Measurements from ENCODE around the gene RNF152.

The RNF152 gene

GRCh38 chr18:61766266-61766884 lies 126.4 kb downstream of the RNF152 start:
- TF ChIP-seq, protein P1, sequence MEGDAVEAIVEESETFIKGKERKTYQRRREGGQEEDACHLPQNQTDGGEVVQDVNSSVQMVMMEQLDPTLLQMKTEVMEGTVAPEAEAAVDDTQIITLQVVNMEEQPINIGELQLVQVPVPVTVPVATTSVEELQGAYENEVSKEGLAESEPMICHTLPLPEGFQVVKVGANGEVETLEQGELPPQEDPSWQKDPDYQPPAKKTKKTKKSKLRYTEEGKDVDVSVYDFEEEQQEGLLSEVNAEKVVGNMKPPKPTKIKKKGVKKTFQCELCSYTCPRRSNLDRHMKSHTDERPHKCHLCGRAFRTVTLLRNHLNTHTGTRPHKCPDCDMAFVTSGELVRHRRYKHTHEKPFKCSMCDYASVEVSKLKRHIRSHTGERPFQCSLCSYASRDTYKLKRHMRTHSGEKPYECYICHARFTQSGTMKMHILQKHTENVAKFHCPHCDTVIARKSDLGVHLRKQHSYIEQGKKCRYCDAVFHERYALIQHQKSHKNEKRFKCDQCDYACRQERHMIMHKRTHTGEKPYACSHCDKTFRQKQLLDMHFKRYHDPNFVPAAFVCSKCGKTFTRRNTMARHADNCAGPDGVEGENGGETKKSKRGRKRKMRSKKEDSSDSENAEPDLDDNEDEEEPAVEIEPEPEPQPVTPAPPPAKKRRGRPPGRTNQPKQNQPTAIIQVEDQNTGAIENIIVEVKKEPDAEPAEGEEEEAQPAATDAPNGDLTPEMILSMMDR (conservative IDR thresholded peaks at IDR 0.05; ENCODE audit: low read depth, low read length) = no peak
- no peak for DNase-seq (ENCODE audit: low read depth)
- no peak overlapping the region for H3K4me3 ChIP-seq (ENCODE audit: low read length)

DNA sequence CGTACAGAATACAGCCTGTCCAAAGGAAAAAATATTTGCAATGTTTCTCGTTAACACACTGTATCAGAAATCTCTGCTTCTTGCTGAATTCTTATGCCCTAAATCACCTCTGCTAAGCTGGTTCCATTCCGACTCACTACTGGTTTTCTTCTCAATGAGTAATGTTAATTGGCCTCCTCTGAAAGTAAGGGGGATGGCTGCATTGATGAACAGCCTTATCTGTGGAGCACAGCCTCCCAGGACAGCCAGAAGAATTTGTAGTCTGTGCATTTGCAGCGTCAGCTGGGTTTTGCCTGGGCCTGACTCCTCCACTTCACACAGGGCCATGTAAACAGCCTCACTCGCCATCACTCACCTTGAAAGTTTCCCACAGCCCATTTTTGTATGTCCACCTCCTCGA lies 127.7 kb downstream of the RNF152 start:
- TF ChIP-seq, protein P1 (conservative IDR thresholded peaks at IDR 0.05; ENCODE audit: low read depth, low read length) = no peak
- no peak for DNase-seq (ENCODE audit: low read depth)

GRCh38 chr18:61764381-61764780 lies 128.4 kb downstream of the RNF152 start:
- TF ChIP-seq, protein P1 (conservative IDR thresholded peaks at IDR 0.05; ENCODE audit: low read depth, low read length) = no peak
- no peak overlapping the region for H3K4me3 ChIP-seq (ENCODE audit: low read length)
- no peak for DNase-seq (ENCODE audit: low read depth)

More for the DNA sequence above, 127.7 kb downstream of the RNF152 start:
- H3K4me3 ChIP-seq (ENCODE audit: low read length) = no peak overlapping the region

DNA sequence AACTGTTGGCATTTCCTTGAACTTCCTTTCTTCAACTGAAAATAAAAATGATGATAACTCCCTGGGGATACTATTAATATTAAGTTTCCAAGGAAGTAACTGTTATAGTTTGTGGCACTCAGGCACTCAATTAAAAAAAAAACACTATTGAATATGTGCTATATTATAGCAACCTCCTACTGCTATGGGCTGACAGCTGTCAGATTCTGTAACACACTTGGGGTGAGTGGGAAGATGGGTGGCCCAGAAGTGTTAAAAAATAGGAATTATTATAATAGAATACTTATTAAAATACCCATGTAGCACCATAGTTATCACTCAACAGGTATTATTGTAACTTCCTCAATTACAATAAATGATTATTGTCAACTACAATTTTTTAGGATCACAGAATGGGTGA lies 130.9 kb downstream of the RNF152 start:
- no peak for DNase-seq (ENCODE audit: low read depth)
- no peak overlapping the region for H3K4me3 ChIP-seq (ENCODE audit: low read length)
- TF ChIP-seq, protein P1 (conservative IDR thresholded peaks at IDR 0.05; ENCODE audit: low read depth, low read length) = no peak
